Measurements from ENCODE around the gene TAAR6. TPM values are rescaled to one million over a fixed set of nuclear protein-coding genes. Genes with fewer than 3 reads are reported as not detected.

The TAAR6 gene, protein sequence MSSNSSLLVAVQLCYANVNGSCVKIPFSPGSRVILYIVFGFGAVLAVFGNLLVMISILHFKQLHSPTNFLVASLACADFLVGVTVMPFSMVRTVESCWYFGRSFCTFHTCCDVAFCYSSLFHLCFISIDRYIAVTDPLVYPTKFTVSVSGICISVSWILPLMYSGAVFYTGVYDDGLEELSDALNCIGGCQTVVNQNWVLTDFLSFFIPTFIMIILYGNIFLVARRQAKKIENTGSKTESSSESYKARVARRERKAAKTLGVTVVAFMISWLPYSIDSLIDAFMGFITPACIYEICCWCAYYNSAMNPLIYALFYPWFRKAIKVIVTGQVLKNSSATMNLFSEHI
- total RNA-seq: not detected in 2 replicates

DNA sequence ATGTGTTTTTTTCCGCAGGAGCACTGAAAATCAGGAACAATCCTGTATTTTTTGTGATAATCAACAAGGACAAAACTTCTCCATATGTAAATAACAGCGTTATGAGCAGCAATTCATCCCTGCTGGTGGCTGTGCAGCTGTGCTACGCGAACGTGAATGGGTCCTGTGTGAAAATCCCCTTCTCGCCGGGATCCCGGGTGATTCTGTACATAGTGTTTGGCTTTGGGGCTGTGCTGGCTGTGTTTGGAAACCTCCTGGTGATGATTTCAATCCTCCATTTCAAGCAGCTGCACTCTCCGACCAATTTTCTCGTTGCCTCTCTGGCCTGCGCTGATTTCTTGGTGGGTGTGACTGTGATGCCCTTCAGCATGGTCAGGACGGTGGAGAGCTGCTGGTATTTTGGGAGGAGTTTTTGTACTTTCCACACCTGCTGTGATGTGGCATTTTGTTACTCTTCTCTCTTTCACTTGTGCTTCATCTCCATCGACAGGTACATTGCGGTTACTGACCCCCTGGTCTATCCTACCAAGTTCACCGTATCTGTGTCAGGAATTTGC is at the start of gene TAAR6:
Gene TAAR6, plus strand, starts transcription at position 102 of the 557 bp plus-strand sequence. Its CDS starts 0 bp downstream, at position 102.

DNA sequence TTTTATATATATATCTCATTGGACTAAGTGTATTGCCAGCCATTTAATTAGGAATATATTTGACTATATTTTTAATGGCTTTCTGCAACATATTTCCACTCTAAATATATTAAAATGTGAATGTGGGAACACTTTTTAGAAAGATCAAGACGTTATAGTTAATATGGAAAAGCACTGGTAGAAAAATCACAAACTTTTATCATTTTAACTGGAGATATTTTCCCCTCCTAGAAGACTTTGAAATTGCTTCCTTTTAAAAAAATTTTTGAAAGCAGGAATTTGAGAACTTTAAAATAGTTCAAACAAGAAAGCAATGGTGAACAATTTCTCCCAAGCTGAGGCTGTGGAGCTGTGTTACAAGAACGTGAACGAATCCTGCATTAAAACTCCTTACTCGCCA is 32.1 kb upstream of the TAAR6 start, which contains the start of gene TAAR9:
Gene TAAR9, plus strand, starts transcription at position 301 of the 400 bp plus-strand sequence. Its CDS starts 13 bp downstream, at position 314.

DNA sequence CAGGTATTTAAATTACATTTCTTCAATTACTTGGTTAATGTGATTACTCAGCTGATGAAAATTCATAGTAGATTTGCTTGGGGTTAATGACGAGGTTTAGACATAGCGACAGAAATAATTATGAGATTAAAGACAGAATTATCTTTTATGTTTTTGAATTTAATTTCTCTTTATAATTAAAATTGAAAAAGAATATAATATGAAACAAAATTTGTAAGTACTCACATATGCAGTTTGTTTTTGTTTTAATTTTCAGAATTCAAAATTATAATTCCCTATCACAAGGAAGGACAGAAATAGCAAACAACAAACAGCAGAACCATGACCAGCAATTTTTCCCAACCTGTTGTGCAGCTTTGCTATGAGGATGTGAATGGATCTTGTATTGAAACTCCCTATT is 17.8 kb upstream of the TAAR6 start, which contains the start of gene TAAR8:
Gene TAAR8, plus strand, starts transcription at position 301 of the 400 bp plus-strand sequence. Its CDS starts 21 bp downstream, at position 322.

DNA sequence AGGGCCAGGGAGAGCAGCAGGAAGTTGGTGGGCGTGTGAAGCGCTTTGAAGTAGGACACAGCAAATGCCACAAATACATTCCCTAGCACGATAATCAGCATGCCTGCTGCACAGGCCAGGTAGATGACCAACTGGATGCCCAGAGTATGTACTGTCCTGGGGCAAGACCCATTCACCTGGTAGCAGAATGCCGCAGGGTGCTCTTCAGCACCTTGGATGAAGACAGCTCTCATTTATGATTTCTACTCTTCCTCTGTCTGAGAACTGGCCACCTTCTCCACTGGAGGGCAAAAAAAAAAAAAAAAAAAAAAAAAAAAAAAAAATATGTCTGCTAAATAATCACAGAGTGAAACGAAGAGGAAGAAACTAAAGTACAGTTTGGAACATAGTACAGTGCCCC is 19.3 kb downstream of the TAAR6 start, which contains the start of gene TAAR5:
Gene TAAR5, minus strand, starts transcription at position 288 of the 400 bp plus-strand sequence. Its CDS starts 55 bp downstream, at position 233.

Other genes starting within 250 kb of the TAAR6 start
- gene MOXD1, start 168.8 kb upstream of the TAAR6 start, total RNA-seq: 0.88 and 1.6 TPM in 2 replicates
- 22.6 and 23.6 TPM in 2 replicates for gene STX7, start 57.2 kb upstream of the TAAR6 start, total RNA-seq
- not detected in 2 replicates for gene TAAR9, start 32.0 kb upstream of the TAAR6 start, total RNA-seq
- not detected in 2 replicates for gene TAAR8, start 17.6 kb upstream of the TAAR6 start, total RNA-seq
- gene TAAR5, start 19.4 kb downstream of the TAAR6 start, total RNA-seq: not detected in 2 replicates
- gene TAAR2, start 54.0 kb downstream of the TAAR6 start, total RNA-seq: not detected in 2 replicates
- gene TAAR1, start 88.9 kb downstream of the TAAR6 start, total RNA-seq: not detected in 2 replicates
- gene VNN1, start 143.7 kb downstream of the TAAR6 start, total RNA-seq: not detected in 2 replicates
- not detected in 2 replicates for gene VNN2, start 187.6 kb downstream of the TAAR6 start, total RNA-seq
- gene SLC18B1, start 228.3 kb downstream of the TAAR6 start, total RNA-seq: 9.7 and 10.2 TPM in 2 replicates
- 2,685 and 2,845 TPM in 2 replicates for gene RPS12, start 244.2 kb downstream of the TAAR6 start, total RNA-seq

All from airway epithelial cell (primary cell).